Gastroesophageal sphincter (tissue), 3 donors: ENCODE measurements around the gene ERCC5.

Experiments used
- EP300 ChIP-seq: sonication (generic); formaldehyde crosslinking; IDR thresholded peaks from one replicate; pipeline ENCODE4 v1.6.1; 2017; ENCODE audit warnings: antibody characterized with exemption, mild to moderate bottlenecking
- POLR2A ChIP-seq, 2 donors: fragments of 450-650 bp; IDR thresholded peaks; one replicate each; pipeline ENCODE4 v1.6.1; 2017; ENCODE audit warnings: antibody characterized with exemption in 2 of 2, mild to moderate bottlenecking in 2 of 2, moderate library complexity in 1 of 2
- POLR2AphosphoS5 ChIP-seq: sonication (generic); formaldehyde crosslinking; IDR thresholded peaks from one replicate; pipeline ENCODE4 v1.6.1; 2017; ENCODE audit warnings: antibody characterized with exemption
- TF ChIP-seq, protein P1 (sequence below), 4 experiments: fragments of 200-600 bp in 2 of 4; fragments of 450-650 bp in 2 of 4; sonication (generic) in 1 of 4; IDR thresholded peaks; one replicate each; pipeline ENCODE4 v1.5.1; 2017 to 2019; ENCODE audit warnings: antibody characterized with exemption in 4 of 4, mild to moderate bottlenecking in 2 of 4, moderate library complexity in 2 of 4

DNA sequence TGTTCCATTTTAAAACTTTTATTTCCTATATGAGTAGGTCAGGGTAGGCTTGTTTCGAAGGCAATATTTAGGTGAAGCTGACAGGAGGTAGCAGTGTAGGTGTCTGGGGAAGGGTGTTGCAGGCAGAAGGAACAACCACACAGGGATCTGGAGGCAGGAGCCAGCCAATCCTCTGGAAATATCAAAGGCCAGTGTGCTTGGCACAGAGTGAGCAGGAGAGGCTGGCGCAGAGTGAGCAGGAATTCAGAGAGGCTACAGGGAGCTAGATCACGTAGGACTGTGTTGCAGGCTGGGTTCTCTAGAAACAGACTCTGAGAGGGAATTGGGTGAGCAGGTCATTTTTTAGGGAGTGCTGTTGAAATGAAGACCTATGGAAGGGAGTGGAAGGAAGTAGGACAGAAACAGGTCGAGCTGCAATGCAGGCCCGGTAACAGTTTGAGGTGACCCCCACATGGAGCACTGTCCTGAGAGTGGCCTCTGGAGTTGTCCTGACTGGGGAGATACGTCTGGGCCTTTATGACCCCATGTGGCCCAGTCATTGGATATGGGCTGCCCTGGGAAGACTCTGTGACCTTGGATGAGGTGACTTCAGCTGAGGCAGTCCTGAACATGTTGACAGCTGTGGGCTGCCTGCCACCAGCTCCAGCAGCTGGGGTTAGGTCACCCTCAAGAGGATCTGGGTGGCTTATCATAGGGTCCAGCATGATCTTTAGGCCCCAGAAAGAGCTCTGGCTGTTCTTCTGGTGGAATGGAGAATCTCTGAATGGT lies 51.7 kb downstream of the ERCC5 start:
- TF ChIP-seq, protein P1, sequence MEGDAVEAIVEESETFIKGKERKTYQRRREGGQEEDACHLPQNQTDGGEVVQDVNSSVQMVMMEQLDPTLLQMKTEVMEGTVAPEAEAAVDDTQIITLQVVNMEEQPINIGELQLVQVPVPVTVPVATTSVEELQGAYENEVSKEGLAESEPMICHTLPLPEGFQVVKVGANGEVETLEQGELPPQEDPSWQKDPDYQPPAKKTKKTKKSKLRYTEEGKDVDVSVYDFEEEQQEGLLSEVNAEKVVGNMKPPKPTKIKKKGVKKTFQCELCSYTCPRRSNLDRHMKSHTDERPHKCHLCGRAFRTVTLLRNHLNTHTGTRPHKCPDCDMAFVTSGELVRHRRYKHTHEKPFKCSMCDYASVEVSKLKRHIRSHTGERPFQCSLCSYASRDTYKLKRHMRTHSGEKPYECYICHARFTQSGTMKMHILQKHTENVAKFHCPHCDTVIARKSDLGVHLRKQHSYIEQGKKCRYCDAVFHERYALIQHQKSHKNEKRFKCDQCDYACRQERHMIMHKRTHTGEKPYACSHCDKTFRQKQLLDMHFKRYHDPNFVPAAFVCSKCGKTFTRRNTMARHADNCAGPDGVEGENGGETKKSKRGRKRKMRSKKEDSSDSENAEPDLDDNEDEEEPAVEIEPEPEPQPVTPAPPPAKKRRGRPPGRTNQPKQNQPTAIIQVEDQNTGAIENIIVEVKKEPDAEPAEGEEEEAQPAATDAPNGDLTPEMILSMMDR (IDR thresholded peaks at IDR 0.05): no peak
- no peak for TF ChIP-seq POLR2A (IDR thresholded peaks at IDR 0.05)
- no peak for TF ChIP-seq POLR2AphosphoS5
- no peak for TF ChIP-seq EP300
